Fibroblast of villous mesenchyme (primary cell): ENCODE measurements around the gene ADRA2B. TPM values are rescaled to one million over a fixed set of nuclear protein-coding genes. Genes with fewer than 3 reads are reported as not detected.

ENCODE experiments used
- DNase-seq: peaks from one replicate; pipeline ENCODE4 v3.0.0-alpha.2; 2010; ENCODE audit warnings: low read depth
- H3K4me3 ChIP-seq: 2 replicates; pipeline ENCODE4 v1.5.1; 2011; ENCODE audit warnings: low read depth, mild to moderate bottlenecking, low read length
- total RNA-seq: library from RNA; depleted of rRNA; stranded (reverse); fragments of >200 nt; gene quantifications from 2 replicates; pipeline ENCODE4 v1.2.3, GENCODE V29; 2012
- TF ChIP-seq, protein P1 (sequence below): IDR thresholded peaks from 2 replicates; pipeline ENCODE4 v1.5.1; 2012; ENCODE audit warnings: low read depth, mild to moderate bottlenecking, low read length; ENCODE audit not compliant: insufficient read depth

Gene ADRA2B
- total RNA-seq, 1 donor = not detected

DNA sequence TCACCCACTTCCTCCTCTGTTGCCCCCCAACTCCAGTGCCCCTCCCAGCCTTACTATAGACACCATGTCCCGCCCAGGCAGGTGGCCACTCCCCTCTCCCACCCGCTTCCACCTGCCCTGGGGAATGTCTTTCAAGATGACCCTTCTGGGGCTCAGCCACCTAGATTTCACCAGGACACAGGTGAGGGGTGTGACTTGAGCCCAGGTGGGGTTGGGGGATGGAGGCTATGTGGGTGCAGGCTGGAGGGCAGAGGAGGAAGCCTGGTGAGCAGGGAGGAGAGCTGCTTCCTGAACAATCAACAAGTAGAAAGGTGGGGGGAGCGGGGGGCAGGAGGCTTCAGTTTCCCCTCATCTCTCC is 8.7 kb downstream of the ADRA2B start:
- TF ChIP-seq, protein P1, sequence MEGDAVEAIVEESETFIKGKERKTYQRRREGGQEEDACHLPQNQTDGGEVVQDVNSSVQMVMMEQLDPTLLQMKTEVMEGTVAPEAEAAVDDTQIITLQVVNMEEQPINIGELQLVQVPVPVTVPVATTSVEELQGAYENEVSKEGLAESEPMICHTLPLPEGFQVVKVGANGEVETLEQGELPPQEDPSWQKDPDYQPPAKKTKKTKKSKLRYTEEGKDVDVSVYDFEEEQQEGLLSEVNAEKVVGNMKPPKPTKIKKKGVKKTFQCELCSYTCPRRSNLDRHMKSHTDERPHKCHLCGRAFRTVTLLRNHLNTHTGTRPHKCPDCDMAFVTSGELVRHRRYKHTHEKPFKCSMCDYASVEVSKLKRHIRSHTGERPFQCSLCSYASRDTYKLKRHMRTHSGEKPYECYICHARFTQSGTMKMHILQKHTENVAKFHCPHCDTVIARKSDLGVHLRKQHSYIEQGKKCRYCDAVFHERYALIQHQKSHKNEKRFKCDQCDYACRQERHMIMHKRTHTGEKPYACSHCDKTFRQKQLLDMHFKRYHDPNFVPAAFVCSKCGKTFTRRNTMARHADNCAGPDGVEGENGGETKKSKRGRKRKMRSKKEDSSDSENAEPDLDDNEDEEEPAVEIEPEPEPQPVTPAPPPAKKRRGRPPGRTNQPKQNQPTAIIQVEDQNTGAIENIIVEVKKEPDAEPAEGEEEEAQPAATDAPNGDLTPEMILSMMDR = no peak
- DNase-seq = no peak
- H3K4me3 ChIP-seq = no peak overlapping the region

DNA sequence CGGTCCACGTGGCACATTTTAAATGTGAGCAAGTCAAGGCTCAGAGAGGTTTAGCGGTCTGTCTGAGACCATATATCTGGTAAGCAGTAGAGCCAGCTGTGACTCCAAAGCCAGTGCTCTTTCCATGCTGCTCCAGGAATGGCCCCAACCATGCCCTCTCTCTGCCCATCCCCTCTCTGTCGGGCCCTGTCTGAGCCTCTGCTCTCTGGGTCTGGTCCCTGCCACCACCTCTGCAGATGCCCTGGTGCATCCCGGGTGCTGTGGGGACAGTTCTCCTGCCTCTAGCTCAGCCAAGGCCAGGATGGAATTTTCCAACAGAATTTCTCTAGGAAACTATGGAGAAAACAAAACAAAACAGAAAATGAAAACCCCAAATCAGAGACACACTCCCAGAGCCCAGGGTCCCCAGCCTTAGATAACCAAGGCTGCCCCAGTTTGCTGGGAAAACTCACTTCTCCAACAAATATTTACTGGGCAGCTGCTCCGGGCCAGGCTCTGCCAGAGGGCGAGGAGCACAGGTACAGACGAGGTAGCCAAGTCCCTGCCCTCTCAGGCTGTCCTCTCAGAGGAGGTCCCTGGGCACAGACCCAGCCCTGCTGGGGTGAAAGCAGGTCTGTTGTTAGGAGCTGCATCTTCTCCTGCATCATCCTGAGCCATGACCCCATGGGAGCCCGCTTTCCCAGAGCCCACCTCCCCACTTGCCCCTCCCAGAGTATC is 9.2 kb downstream of the ADRA2B start:
- DNase-seq = no peak
- no peak overlapping the region for H3K4me3 ChIP-seq
- TF ChIP-seq, protein P1 = no peak

DNA sequence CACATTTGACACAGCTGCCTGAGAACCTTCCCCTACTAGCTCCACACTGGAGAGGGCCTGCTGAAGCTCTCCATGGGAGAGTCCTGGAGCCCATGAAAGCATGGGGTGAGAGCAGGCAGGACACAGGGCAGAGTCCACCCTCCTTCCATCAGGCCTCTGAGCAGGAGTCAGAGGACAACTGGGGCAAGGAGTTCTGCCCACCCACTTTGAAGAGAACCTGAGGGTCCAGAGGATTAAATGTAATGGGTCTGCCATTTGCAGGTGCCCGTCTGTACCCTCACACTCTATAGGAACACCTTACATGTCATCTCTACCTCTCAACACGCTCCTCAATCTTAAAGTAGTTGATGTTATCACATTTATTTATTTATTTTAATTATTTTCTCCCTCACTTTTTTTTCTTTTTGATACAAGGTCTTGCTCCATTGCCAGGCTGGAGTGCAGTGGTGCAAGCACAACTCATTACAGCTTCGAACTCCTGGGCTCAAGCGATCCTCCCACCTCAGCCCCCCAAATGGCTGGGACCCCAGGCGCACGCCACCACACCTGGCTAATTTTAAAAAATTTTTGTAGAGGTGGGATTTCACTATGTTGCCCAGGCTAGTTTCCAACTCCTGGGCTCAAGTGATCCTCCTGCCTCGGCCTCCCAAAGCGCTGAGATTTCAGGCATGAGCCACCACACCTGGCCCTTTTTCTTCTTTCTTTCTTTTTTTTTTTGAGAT is 10.2 kb downstream of the ADRA2B start:
- H3K4me3 ChIP-seq = no peak overlapping the region
- TF ChIP-seq, protein P1 = no peak
- DNase-seq = no peak

DNA sequence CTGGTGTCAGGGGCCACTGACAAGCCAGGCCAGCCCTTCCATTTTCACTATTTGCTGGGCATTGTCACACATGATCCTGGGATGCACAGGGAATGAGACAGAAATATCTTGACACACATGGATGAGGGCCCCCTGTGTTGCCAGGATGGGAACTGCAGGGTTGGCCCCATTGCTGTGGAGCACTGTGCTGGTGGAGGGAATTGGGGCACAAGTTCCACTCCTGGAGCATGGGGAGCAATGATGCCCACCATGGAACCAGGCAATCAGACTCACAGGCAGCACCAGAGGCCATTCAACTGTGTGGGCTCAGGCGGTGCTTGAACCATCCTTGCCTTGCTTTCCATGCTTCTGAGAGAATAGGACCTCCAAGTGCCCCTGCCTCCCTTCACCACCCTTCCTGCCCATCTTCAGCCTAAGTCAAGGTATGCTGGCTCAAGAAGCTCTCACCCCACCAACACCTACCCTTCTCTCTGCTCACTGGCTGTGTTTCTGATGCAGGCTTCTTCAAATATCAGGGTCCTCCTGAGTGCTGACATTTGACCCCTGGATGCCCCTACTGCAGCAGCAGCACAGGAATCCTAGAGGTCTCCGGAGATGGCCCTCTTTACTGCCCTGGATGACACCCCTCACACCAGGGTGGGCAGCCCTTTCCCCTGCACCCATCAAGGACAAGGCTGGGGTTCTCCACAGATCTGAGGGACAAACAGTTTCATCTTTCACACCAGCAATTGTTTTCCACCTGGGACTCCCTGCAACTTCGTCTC is 11.0 kb downstream of the ADRA2B start:
- H3K4me3 ChIP-seq = no peak overlapping the region
- TF ChIP-seq, protein P1 = no peak
- no peak for DNase-seq

DNA sequence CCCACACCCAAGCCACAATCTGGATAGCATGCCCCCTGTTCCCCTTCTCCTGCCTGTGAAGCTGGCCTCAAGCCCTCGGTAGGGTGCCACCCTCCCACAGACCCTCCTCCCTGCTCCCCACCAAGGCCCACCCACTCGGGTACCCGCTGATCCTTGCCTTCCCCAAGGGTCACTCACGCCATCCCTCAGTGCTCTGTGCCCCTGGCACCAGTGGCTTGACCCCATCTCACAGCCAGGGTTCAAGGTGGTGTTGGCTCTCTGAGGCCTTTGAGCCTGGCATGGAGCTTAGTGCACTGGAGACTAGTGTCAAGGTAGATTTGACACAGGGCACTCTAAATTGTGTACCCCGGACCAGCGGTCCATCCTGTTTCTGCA is 11.9 kb downstream of the ADRA2B start:
- H3K4me3 ChIP-seq = no peak overlapping the region
- TF ChIP-seq, protein P1 = no peak
- no peak for DNase-seq

DNA sequence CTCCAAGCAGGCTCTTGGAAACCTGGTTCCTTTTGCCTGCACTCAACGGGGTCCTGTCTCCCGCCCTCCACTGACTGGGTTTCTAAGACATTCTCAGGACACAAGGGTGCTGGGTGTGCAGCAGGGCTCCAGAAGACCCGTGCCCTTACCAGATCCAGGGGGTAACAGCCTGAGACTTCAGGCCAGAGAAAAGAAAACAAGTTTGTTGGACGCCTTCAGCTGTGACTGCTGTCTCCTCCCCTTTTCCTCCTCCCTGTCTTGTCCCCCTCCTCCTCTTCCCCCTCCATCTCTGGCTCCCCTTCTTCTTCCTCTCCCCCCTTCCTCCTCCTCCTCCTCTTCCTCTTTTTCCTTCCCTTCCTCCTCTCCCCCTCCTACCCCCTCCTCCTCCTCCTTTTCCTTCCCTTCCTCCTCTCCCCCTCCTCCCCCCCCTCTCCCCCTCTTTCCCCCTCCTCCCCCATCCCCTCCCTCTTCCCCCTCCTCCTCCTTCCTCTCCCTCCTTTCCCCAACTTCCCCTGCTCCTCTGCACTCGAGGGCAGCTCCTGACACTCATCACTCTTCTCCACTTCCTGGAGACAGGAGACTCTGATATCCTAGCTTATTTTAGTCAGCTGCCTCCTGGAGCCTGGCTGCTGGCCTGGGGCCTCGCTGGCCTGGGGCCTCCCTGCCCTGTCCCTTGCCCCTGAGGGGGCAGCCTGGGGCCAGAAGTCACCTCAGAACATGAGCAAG is 12.4 kb downstream of the ADRA2B start:
- TF ChIP-seq, protein P1 = no peak
- H3K4me3 ChIP-seq = no peak overlapping the region
- DNase-seq = no peak
